ENCODE results near the gene EPHA3. TPM values are rescaled to one million over a fixed set of nuclear protein-coding genes. Genes with fewer than 3 reads are reported as not detected.
A peak's percentile ranks its signal among the peaks of the same experiment; 100 is the strongest.

The EPHA3 gene
- total RNA-seq, 2 donors from 2014 or later, result 0.15 to 0.18 TPM

GRCh38 chr3:89113344-89113743 is 5.9 kb downstream of the EPHA3 start:
- Histone ChIP-seq H3K36me3 (ENCODE audit: control insufficient read depth, insufficient read depth, low read length) (no peaks in the 10 kb centered on the region), H3K9me3 (ENCODE audit: control insufficient read depth, low read length) (no peaks in the 10 kb centered on the region), H3K27me3 (ENCODE audit: control insufficient read depth, insufficient read depth, low read length, poor library complexity, severe bottlenecking) (peaks cover 48% of the 10 kb centered on the region), H3K9ac (ENCODE audit: extremely low read depth, low read length, poor library complexity, severe bottlenecking) (no peak overlapping the region), H3K4me3 (ENCODE audit: low read length) (no peak overlapping the region), H3K27ac (ENCODE audit: low read depth, low read length) (no peak overlapping the region), H3K4me1 (ENCODE audit: control insufficient read depth, insufficient read depth, low read length) (no peaks in the 10 kb centered on the region)
- Mint-ChIP-seq H3K36me3 (ENCODE audit: low read depth) (no peaks in the 10 kb centered on the region), H3K9me3 (no peaks in the 10 kb centered on the region), H3K27me3 (ENCODE audit: insufficient read depth) (peaks cover 45% of the 10 kb centered on the region), H3K4me3 (no peak overlapping the region), H3K27ac (no peak overlapping the region), H3K4me1 (peaks cover 27% of the 10 kb centered on the region)
- no peak for DNase-seq
- no peak for TF ChIP-seq CTCF (conservative IDR thresholded peaks at IDR 0.05)
- 81 to 100% methylated on average over 1 to 2 of the region's 4 CpGs for WGBS, 2 experiments (ENCODE audit: insufficient coverage in 1 of 2, insufficient read length in 1 of 2)

- Mint-ChIP-seq H3K36me3 (ENCODE audit: low read depth) (no peaks in the 10 kb centered on the region), H3K27ac (no peak overlapping the region), H3K4me3 (peak overlapping the region; percentile 67), H3K27me3 (ENCODE audit: insufficient read depth) (peaks cover 37% of the 10 kb centered on the region), H3K4me1 (peaks cover 27% of the 10 kb centered on the region), H3K9me3 (no peaks in the 10 kb centered on the region)
- DNase-seq, result peak; percentile 96
- Histone ChIP-seq H3K9me3 (ENCODE audit: control insufficient read depth, low read length) (no peaks in the 10 kb centered on the region), H3K4me1 (ENCODE audit: control insufficient read depth, insufficient read depth, low read length) (no peaks in the 10 kb centered on the region), H3K4me3 (ENCODE audit: low read length) (peak overlapping the region; percentile 80), H3K27me3 (ENCODE audit: control insufficient read depth, insufficient read depth, low read length, poor library complexity, severe bottlenecking) (peaks cover 40% of the 10 kb centered on the region), H3K36me3 (ENCODE audit: control insufficient read depth, insufficient read depth, low read length) (no peaks in the 10 kb centered on the region), H3K27ac (ENCODE audit: low read depth, low read length) (peak overlapping the region; percentile 85), H3K9ac (ENCODE audit: extremely low read depth, low read length, poor library complexity, severe bottlenecking) (peak overlapping the region; percentile 24)
- WGBS, 2 experiments (ENCODE audit: insufficient coverage in 1 of 2, insufficient read length in 1 of 2), result 4 to 6% methylated on average over 32 to 42 of the region's 42 CpGs
- TF ChIP-seq CTCF (conservative IDR thresholded peaks at IDR 0.05), result peak; percentile 93
Measured at GRCh38 chr3:89113893-89114840, 6.7 kb downstream of the EPHA3 start.

- Histone ChIP-seq H3K9ac (ENCODE audit: extremely low read depth, low read length, poor library complexity, severe bottlenecking) (no peak overlapping the region), H3K4me1 (ENCODE audit: control insufficient read depth, insufficient read depth, low read length) (no peaks in the 10 kb centered on the region), H3K36me3 (ENCODE audit: control insufficient read depth, insufficient read depth, low read length) (no peaks in the 10 kb centered on the region), H3K27me3 (ENCODE audit: control insufficient read depth, insufficient read depth, low read length, poor library complexity, severe bottlenecking) (peaks cover 34% of the 10 kb centered on the region), H3K27ac (ENCODE audit: low read depth, low read length) (no peak overlapping the region), H3K9me3 (ENCODE audit: control insufficient read depth, low read length) (no peaks in the 10 kb centered on the region), H3K4me3 (ENCODE audit: low read length) (peak overlapping the region; percentile 80)
- Mint-ChIP-seq H3K27me3 (ENCODE audit: insufficient read depth) (peaks cover 30% of the 10 kb centered on the region), H3K27ac (no peak overlapping the region), H3K4me1 (peaks cover 27% of the 10 kb centered on the region), H3K36me3 (ENCODE audit: low read depth) (no peaks in the 10 kb centered on the region), H3K9me3 (no peaks in the 10 kb centered on the region), H3K4me3 (peak overlapping the region; percentile 67)
- no peak for TF ChIP-seq CTCF (conservative IDR thresholded peaks at IDR 0.05)
- DNase-seq, result no peak
- WGBS, 2 experiments (ENCODE audit: insufficient coverage in 1 of 2, insufficient read length in 1 of 2), result 25 to 29% methylated on average over 13 of the region's 13 CpGs
Measured at GRCh38 chr3:89114841-89115223, 7.4 kb downstream of the EPHA3 start.
